B cell (primary cell): ENCODE data around the gene SLC9A3.

Source experiments
- CTCF ChIP-seq: fragments of 200-600 bp; IDR thresholded peaks from one replicate; pipeline ENCODE4 v1.8.0; 2022; ENCODE audit warnings: antibody characterized with exemption, mild to moderate bottlenecking
- EZH2 ChIP-seq: IDR thresholded peaks from 2 replicates; pipeline ENCODE4 v1.6.1; 2012; ENCODE audit warnings: borderline replicate concordance, low read depth, mild to moderate bottlenecking, moderate library complexity, low read length; ENCODE audit not compliant: insufficient read depth, poor library complexity, severe bottlenecking

DNA sequence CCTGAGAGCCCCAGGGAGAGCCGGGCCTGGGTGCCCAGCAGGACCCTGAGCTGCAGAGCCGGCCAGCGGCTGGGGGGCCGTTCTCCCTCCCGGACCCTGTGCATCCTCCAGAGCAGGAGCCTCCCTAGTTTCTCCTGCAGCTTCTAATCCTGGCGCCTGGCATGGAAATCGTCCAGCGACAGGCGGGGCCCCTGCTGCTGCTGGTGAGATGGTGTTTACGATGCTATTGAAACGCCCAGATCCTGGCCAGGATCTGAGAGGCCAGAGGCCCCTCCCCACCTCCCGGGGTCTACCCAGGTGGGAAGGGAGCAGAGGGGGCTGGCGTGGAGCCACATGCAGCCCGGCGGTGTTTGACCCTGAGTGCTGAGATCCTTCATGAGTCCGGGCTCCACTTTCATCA, 49.7 kb upstream of the SLC9A3 start:
- TF ChIP-seq CTCF (no peak), EZH2 (no peak)
